HK-2 (cell line): ENCODE data around the gene SPAG16.
"Not testable (repeated sequence)": the region's sequence is repeated elsewhere in the genome, so short reads cannot be mapped to it uniquely, and the experiment has no call there.

Experiments
- DNase-seq: peaks from one replicate; pipeline ENCODE4 v3.0.0-alpha.2; 2018; ENCODE audit not compliant: unreplicated experiment

SPAG16 gene

DNA sequence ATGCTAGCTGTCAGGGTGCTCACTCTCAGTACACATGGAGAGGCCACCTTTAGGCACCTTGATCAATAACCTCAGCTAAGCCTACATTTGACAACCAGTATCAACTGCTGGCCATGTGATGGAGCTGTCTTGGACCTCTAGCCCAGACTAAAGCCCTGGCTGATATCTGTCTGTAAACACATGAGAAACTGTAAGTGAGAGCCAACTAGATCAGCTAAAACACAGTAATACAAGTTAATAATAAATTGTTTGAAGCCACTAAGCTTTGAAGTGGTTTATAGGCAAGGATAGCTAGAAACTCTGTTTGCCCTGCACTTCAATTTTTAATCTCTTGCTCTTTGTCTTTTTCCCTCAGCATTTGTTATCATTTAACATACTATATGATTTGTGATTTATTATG, 407.1 kb downstream of the SPAG16 start:
- no peak for DNase-seq

- no peak for DNase-seq
Measured at GRCh38 chr2:213696442-213696841, 412.2 kb downstream of the SPAG16 start.

DNA sequence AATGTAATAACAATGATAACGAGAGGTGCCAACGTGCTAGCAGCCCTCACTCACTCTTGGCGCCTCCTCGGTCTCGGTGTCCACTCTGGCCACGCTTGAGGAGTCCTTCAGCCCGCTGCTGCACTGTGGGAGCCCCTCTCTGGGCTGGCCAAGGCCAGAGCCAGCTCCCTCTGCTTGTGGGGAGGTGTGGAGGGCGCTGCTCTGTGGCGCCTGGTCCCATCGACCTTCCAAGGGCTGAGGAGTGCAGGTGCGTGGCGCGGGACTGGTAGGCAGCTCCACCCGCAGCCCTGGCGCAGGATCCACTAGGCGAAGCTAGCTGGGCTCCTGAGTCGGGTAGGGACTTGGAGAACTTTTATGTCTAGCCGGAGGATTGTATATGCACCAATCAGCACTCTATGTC, 417.1 kb downstream of the SPAG16 start:
- not testable (repeated sequence) for DNase-seq

DNA sequence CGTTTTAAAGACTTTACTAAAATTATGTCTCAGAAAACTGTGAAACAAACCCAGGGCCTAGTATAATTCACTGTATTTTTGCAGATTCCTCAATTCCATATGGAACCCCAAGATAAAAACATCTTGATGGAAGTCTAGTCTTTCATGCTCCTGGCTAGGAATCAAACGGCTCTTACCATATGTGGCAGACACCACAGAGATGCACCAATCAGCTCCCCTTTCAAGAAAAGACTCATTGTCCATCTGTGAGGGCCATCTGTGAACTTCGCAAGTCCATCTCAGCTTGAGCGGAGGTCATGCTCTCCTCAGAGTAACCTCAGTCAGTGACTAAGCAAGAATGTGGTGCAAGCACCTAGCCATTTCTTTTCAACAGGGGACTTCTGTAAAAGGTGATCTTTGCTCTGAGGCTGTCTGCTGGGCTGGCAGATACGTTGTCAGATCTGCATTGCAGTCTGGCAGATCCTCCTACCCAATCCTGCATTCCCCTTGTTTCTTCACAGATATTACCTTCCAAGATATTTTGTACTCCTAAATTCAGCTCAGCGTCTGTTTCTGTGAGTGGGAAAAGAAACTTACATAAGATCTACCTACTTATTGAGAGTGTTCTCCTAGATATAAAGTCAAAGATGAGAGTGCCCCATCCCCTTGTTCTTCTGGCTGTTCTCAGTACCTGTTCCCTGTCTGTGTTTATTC, 419.3 kb downstream of the SPAG16 start:
- no peak for DNase-seq

DNA sequence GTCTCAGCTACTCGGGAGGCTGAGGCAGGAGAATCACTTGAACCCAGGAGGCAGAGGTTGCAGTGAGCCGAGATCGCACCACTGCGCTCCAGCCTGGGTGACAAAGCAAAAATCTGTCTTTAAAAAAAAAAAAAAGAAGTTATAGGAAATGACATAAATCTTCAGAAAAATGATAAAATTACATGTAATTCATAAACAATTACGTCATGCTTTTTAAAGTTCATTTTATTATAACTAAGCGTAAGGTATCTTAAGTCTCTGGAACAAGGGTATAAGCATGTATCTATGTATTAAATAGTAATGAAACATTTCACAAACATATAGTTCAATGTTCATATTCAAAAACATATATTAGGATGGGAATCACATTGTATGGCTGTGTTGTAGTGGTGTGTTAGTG, 425.9 kb downstream of the SPAG16 start:
- DNase-seq = no peak

DNA sequence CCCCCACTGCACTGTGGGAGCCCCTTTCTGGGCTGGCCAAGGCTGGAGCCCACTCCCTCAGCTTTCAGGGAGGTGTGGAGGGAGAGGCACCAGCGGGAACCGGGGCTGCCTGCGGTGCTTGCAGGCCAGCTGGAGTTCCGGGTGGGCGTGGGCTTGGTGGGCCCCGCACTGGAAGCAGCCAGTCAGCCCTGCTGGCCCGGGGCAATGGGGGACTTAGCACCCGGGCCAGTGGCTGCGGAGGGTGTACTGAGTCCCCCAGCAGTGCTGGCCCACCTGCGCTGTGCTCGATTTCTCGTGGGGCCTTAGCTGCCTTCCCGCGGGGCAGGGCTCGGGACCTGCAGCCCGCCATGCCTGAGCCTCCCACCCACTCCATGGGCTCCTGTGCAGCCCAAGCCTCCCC, 434.1 kb downstream of the SPAG16 start:
- not testable (repeated sequence) for DNase-seq

GRCh38 chr2:213722565-213722964, 438.3 kb downstream of the SPAG16 start:
- DNase-seq = no peak

DNA sequence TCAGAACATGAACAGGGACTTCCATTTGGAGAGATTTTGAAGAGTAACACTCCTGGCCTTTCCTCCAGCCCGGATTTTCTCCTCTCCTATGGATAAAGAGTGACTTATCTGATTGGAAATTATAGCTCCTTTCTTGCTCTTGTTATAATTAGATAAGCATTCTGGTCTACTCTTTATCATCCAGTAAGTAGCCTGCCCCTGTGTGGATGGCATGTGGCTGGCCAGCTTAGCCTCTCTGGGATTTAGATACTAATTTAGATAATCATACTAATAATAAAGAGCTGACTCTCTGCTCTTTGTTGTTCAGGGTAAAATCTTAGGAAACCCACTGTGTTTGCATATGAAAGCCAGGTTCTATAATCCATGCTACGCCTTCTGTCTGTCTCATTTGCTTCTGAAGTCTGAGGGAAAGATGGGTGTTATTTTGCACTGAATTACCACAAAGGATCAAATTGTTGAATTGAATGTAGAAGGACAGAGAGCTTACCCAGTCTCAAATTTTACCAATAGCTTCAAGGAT, 438.8 kb downstream of the SPAG16 start:
- no peak for DNase-seq

DNA sequence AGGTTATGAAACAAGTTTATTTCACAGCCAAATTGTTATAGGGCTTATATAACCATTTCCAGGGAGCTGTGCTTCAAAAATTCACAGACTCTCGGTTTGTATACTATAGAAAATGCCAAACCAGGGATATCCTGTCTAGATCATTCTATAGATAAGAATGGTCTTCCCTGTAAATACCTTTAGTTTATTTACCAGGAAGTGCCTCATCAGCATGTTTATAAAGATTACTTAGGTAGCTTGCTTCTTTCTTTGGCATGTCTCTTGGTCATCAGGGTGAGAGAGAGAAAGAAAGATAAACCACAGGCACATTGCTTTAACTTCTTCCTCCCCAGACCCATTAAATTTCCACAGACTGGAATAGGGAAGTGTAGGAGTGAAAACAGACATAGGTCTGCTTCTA, 439.4 kb downstream of the SPAG16 start:
- DNase-seq = no peak

DNA sequence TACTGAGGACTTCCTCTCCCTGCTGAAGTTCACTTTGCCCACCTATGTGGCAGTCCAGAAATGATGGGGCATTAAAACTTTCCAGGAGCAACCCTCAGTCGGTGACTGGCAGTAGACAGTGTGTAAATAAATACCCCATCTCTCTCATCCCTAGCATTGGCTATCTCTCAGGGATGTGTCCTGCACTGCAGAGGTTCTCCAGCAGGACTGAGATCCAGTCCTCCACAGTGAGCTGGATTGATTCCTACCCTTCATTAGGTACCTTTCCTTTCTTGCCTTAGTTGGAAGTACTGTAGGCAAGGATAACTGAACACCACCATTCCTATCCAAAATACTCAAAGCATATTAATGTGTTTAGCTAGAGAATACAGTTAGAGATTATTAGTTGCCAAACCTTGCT, 441.8 kb downstream of the SPAG16 start:
- no peak for DNase-seq

GRCh38 chr2:213733893-213734292, 449.6 kb downstream of the SPAG16 start:
- no peak for DNase-seq

DNA sequence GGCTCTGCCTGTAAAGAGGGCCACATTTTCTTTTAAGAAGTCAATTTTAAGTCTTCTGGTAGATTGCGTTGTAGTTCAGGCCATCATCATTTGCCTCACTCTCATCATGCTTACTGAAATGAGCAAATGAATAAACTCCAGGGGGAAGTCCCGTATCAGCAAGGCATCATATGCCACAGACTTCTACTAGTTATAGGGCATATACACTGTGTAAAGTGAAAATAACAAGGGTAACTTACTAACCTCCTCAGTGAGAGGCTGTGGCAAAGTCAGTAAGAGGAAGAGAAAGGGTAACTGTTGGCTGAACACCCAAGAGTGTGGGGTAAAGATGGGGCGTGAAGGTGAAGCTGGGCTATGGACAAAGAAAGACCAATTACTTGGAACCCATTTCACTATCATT, 456.2 kb downstream of the SPAG16 start:
- no peak for DNase-seq

DNA sequence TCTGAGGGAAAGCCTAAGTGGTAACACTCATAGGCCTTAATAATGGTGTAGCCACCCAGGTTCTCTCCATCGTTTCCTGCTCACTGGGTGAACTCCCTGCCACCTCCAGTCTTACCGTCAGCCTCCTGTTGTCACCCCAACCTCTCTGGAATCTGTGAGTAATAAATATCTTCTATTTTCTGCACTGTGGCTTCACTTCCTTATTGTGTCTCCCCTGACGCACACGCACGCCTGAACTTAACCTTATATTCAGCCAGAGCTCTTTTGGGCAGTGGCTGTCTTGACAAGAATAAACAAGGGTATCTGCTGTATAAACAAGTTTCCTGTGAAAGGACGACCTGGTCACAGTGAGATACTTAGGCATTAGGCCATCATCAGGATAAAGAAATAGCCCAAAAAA, 467.2 kb downstream of the SPAG16 start:
- DNase-seq = no peak

DNA sequence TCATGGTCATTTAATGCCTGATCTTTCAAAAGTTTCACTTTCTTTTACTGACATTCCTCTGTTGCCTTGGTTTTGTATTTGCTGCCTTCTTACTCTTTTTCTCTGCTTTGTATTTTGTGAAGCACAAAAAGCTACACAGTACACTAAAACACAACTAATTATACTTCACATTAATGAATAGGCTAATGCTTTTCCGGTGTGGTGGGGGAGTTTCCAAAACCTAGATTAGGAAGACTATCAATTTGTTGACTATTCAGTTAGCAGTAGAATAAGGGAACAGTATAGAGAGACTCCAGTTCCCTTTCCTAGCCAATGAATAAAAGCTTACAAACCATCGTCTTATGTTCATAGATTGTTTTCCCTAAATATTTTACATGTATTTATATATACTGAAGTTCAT, 468.3 kb downstream of the SPAG16 start:
- DNase-seq = no peak

DNA sequence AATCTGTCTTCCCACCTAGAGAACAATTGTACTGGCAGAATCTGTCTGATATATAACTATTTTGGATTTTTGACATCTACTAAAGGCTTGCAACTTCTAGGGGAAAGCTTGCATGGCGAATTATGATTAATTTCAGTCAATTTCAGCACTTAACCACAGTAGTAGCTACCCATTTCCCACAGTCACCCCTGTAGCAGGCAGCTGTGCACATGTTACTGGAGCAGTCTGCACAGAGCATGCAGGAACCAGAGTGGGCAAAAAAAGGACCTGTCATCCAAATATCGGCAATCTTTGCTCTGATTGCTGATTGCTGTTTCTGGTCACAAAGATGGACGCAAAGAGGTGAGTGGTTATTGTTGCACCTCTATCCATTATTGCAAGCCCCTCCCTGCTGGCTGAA, 473.3 kb downstream of the SPAG16 start:
- no peak for DNase-seq

DNA sequence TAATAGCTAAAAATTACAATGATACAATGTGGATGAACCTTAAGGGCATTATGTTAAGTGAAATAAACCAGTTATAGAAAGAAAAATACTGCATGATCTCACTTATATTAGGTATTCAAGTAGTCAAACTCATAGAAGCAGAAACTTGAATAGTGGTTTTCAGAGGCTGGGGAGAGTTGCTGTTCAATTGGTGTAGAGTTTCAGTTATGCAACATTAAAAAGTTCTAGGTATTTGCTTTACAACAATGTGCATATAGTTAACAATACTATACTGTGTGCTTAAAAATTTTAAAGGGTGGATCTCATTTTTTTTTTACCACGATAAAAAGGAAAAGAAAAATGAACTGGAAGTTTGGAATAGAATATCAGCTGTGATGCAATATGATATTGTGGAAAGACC, 479.1 kb downstream of the SPAG16 start:
- no peak for DNase-seq

GRCh38 chr2:213763963-213764362, 479.7 kb downstream of the SPAG16 start:
- no peak for DNase-seq

GRCh38 chr2:213764849-213765248, 480.6 kb downstream of the SPAG16 start:
- DNase-seq = no peak

DNA sequence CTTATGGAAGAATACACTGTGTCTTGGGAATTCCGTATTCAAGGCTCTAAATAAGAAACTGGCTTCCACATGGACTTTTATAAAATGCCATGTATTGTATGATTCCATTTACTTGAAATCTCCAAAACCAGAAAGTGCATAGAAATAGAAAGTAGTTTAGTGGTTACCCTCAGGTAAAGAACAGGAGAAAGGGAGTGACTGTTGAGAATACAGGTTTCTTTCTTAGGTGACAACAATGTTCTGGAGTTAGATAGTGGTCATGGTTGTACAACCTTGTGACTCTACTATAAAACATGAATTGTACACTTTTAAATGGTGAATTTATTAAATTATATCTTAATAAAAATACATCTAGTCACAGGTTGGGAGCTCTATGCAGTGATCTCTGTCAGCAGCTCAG, 481.8 kb downstream of the SPAG16 start:
- DNase-seq = no peak

DNA sequence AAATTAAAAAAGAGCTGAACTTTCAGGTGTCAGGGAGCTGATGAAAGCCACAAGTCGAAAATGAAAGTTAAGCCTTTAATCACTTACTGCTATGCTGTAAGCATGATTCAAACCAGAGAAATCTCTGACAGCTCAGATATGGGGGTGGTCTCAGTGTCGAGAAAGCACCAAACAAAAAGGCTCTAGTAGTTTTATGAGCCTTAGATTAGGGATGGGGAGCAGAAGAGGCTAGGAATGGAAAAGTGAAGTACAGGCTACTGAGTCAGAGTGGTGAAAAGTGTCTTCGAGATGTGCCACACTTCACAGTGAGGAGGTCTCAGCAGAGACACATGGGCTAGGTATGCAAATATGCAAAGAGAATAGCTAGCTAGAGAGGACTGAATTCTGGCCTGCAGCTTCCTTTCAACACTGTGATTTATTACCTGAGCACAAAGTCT, 482.2 kb downstream of the SPAG16 start:
- no peak for DNase-seq

- no peak for DNase-seq
Measured at GRCh38 chr2:213787869-213788268, 503.6 kb downstream of the SPAG16 start.

GRCh38 chr2:213789940-213790339, 505.7 kb downstream of the SPAG16 start:
- DNase-seq = no peak

DNA sequence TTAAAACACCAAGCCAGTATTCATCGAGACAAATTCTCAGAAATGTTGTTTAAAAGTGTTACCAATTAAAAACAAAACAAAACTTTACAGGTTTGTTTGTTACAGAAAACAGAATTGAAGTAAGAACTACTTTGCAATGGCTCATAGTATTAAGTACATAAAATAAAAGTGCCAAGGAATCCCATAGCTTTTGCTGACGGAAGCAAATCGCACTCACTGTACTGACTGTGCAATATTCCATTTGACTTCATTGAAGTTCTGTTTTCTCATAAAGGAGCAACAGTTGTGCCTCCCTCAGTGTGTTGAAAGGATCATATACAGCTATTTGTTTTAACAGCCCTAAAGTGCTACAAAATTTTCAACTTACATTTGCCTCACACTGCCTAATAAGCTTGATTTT, 507.8 kb downstream of the SPAG16 start:
- no peak for DNase-seq

- no peak for DNase-seq
Measured at GRCh38 chr2:213806125-213806726, 522.0 kb downstream of the SPAG16 start.
